Measurements from ENCODE around the gene SLIT1. TPM values are rescaled to one million over a fixed set of nuclear protein-coding genes. Genes with fewer than 3 reads are reported as not detected.

SLIT1 gene
- total RNA-seq, 1 donor from 2014 or later: 0.23 TPM

- Histone ChIP-seq H3K4me1 (no peaks in the 10 kb centered on the region), H3K36me3 (no peaks in the 10 kb centered on the region), H3K27me3 (no peaks in the 10 kb centered on the region), H3K27ac (no peak overlapping the region), H3K9me3 (no peaks in the 10 kb centered on the region), H3K4me3 (no peak overlapping the region)
- no peak for TF ChIP-seq CTCF (IDR thresholded peaks at IDR 0.05)
- ATAC-seq (no peak), DNase-seq (no peak)
- intact Hi-C loops (cut with DNase I): loop anchor here (5.0 kb wide), 1 partner anchor 136 kb away; no protein-coding TSS in a partner anchor
Observed at GRCh38 chr10:97207756-97208346, 22.1 kb upstream of the SLIT1 start.

GRCh38 chr10:97207131-97207530 is 21.4 kb upstream of the SLIT1 start:
- intact Hi-C loops (cut with DNase I): loop anchor here (5.0 kb wide), 1 partner anchor 135 kb away; no protein-coding TSS in a partner anchor
- Histone ChIP-seq H3K27me3 (no peaks in the 10 kb centered on the region), H3K36me3 (no peaks in the 10 kb centered on the region), H3K4me3 (no peak overlapping the region), H3K27ac (no peak overlapping the region), H3K4me1 (no peaks in the 10 kb centered on the region), H3K9me3 (no peaks in the 10 kb centered on the region)
- no peak for TF ChIP-seq CTCF (IDR thresholded peaks at IDR 0.05)
- DNase-seq: no peak
- no peak for ATAC-seq

GRCh38 chr10:97204826-97205679 is 19.3 kb upstream of the SLIT1 start:
- no peak for ATAC-seq
- Histone ChIP-seq H3K27ac (no peak overlapping the region), H3K9me3 (no peaks in the 10 kb centered on the region), H3K4me1 (no peaks in the 10 kb centered on the region), H3K36me3 (no peaks in the 10 kb centered on the region), H3K4me3 (no peak overlapping the region), H3K27me3 (no peaks in the 10 kb centered on the region)
- intact Hi-C loops (cut with DNase I): loop anchor here (5.0 kb wide), 1 partner anchor 133 kb away; no protein-coding TSS in a partner anchor
- DNase-seq: no peak
- no peak for TF ChIP-seq CTCF (IDR thresholded peaks at IDR 0.05)

GRCh38 chr10:97203220-97203619 is 17.5 kb upstream of the SLIT1 start:
- H3K4me3 ChIP-seq: no peak overlapping the region
- no peak overlapping the region for H3K27ac ChIP-seq
- ATAC-seq (no peak), DNase-seq (no peak)
- no peaks in the 10 kb centered on the region for H3K27me3 ChIP-seq
- H3K9me3 ChIP-seq: no peaks in the 10 kb centered on the region
- no peak for TF ChIP-seq CTCF (IDR thresholded peaks at IDR 0.05)
- intact Hi-C loops (cut with DNase I): no loop called here
- H3K36me3 ChIP-seq: no peaks in the 10 kb centered on the region
- no peaks in the 10 kb centered on the region for H3K4me1 ChIP-seq

- Histone ChIP-seq H3K27me3 (peaks cover 4% of the 10 kb centered on the region), H3K27ac (no peak overlapping the region), H3K4me1 (peaks cover 8% of the 10 kb centered on the region), H3K36me3 (no peaks in the 10 kb centered on the region), H3K4me3 (no peak overlapping the region), H3K9me3 (no peaks in the 10 kb centered on the region)
- intact Hi-C loops (cut with DNase I): no loop called here
- no peak for TF ChIP-seq CTCF (IDR thresholded peaks at IDR 0.05)
- ATAC-seq (no peak), DNase-seq (no peak)
Observed at GRCh38 chr10:97200616-97201015, 14.9 kb upstream of the SLIT1 start.

Measured in upper lobe of right lung (tissue), 1 donor.